ENCODE measurements around the gene RDM1. TPM values are rescaled to one million over a fixed set of nuclear protein-coding genes. Genes with fewer than 3 reads are reported as not detected.

The RDM1 gene
- total and polyA plus RNA-seq, 7 experiments from 2014 or later: 0.39 to 6.9 TPM; not detected in 5

- peak; percentile 73 for ATAC-seq
- Mint-ChIP-seq H3K27me3 (peaks cover 0 to 19% (median 0%) of the 10 kb centered on the region in 5 donors), H3K36me3 (peaks cover 0 to 15% (median 0%) of the 10 kb centered on the region in 5 donors), H3K27ac (peak overlapping the region in 1 of 9 donors; percentile 89), H3K4me1 (peaks cover 0 to 68% (median 8%) of the 10 kb centered on the region in 7 donors), H3K4me3 (peak overlapping the region in 2 of 10 donors; percentile 41 to 58), H3K9me3 (no peaks in the 10 kb centered on the region)
- POLR2A ChIA-PET: no interaction called here
- intact Hi-C loops (cut with micrococcal nuclease): loop anchor here in 1 of 2 donors (5.0 kb wide), 1 partner anchor 36 kb away; the partner anchor contains the start of gene RDM1
- no peaks in the 10 kb centered on the region for H3K9me3 ChIP-seq (ENCODE audit: control insufficient read depth in 2 of 3, low read length in 3 of 3)
- H3K27me3 ChIP-seq (ENCODE audit: control insufficient read depth in 2 of 2, insufficient read depth in 2 of 2, low read length in 2 of 2): no peaks in the 10 kb centered on the region
- no peaks in the 10 kb centered on the region for H3K36me3 ChIP-seq (ENCODE audit: control insufficient read depth in 2 of 3, insufficient read depth in 3 of 3, low read length in 3 of 3)
- no peak overlapping the region for H3K27ac ChIP-seq (ENCODE audit: low read depth, low read length)
- CTCF ChIA-PET: no interaction called here
- no peak overlapping the region for H3K4me3 ChIP-seq (ENCODE audit: low read length)
- peaks cover 0 to 81% of the 10 kb centered on the region in 2 donors for H3K4me1 ChIP-seq (ENCODE audit: control insufficient read depth in 2 of 2, insufficient read depth in 2 of 2, low read length in 2 of 2)
- DNase-seq: peak in 1 of 9 donors; percentile 38
These were observed 34.7 kb downstream of the RDM1 start for GRCh38 chr17:35895636-35896587.

- H3K4me3 ChIP-seq (ENCODE audit: low read length): no peak overlapping the region
- ChIA-PET POLR2A (no interaction called here), CTCF (no interaction called here)
- no peak for ATAC-seq
- H3K4me1 ChIP-seq (ENCODE audit: control insufficient read depth in 2 of 2, insufficient read depth in 2 of 2, low read length in 2 of 2): peaks cover 0 to 78% of the 10 kb centered on the region in 2 donors
- H3K27me3 ChIP-seq (ENCODE audit: control insufficient read depth in 2 of 2, insufficient read depth in 2 of 2, low read length in 2 of 2): no peaks in the 10 kb centered on the region
- peaks cover 0 to 2% (median 0%) of the 10 kb centered on the region in 11 donors for H3K9me3 Mint-ChIP-seq
- no peaks in the 10 kb centered on the region for H3K9me3 ChIP-seq (ENCODE audit: control insufficient read depth in 2 of 3, low read length in 3 of 3)
- no peak overlapping the region for H3K27ac ChIP-seq (ENCODE audit: low read depth, low read length)
- intact Hi-C loops (cut with micrococcal nuclease): loop anchor here in 1 of 2 donors (5.0 kb wide), 1 partner anchor 47 kb away; no protein-coding TSS in a partner anchor
- peaks cover 0 to 12% (median 0%) of the 10 kb centered on the region in 5 donors for H3K36me3 Mint-ChIP-seq
- H3K27ac Mint-ChIP-seq: peak overlapping the region in 1 of 9 donors; percentile 29
- peaks cover 0 to 70% (median 11%) of the 10 kb centered on the region in 7 donors for H3K4me1 Mint-ChIP-seq
- H3K4me3 Mint-ChIP-seq: no peak overlapping the region
- no peaks in the 10 kb centered on the region for H3K36me3 ChIP-seq (ENCODE audit: control insufficient read depth in 2 of 3, insufficient read depth in 3 of 3, low read length in 3 of 3)
- H3K27me3 Mint-ChIP-seq: peaks cover 0 to 11% (median 0%) of the 10 kb centered on the region in 5 donors
- no peak for DNase-seq
These were observed 36.4 kb downstream of the RDM1 start for GRCh38 chr17:35894206-35894605.

- POLR2A ChIA-PET: no interaction called here
- H3K36me3 ChIP-seq (ENCODE audit: control insufficient read depth in 2 of 3, insufficient read depth in 3 of 3, low read length in 3 of 3): no peaks in the 10 kb centered on the region
- H3K4me3 ChIP-seq (ENCODE audit: low read length): no peak overlapping the region
- no peak for ATAC-seq
- H3K27me3 ChIP-seq (ENCODE audit: control insufficient read depth in 2 of 2, insufficient read depth in 2 of 2, low read length in 2 of 2): no peaks in the 10 kb centered on the region
- H3K27ac ChIP-seq (ENCODE audit: low read depth, low read length): no peak overlapping the region
- Mint-ChIP-seq H3K27ac (no peak overlapping the region), H3K27me3 (peaks cover 0 to 6% (median 0%) of the 10 kb centered on the region in 5 donors), H3K36me3 (peaks cover 0 to 12% (median 0%) of the 10 kb centered on the region in 5 donors), H3K4me1 (peaks cover 0 to 70% (median 11%) of the 10 kb centered on the region in 7 donors), H3K4me3 (no peak overlapping the region), H3K9me3 (peaks cover 0 to 2% (median 0%) of the 10 kb centered on the region in 11 donors)
- intact Hi-C loops (cut with micrococcal nuclease): loop anchor here in 1 of 2 donors (5.0 kb wide), 1 partner anchor 46 kb away; no protein-coding TSS in a partner anchor
- no peak for DNase-seq
- H3K9me3 ChIP-seq (ENCODE audit: control insufficient read depth in 2 of 3, low read length in 3 of 3): no peaks in the 10 kb centered on the region
- CTCF ChIA-PET: no interaction called here
- peaks cover 0 to 77% of the 10 kb centered on the region in 2 donors for H3K4me1 ChIP-seq (ENCODE audit: control insufficient read depth in 2 of 2, insufficient read depth in 2 of 2, low read length in 2 of 2)
These were observed 36.8 kb downstream of the RDM1 start for GRCh38 chr17:35893751-35894150.

GRCh38 chr17:35892091-35893035 lies 38.2 kb downstream of the RDM1 start:
- Histone ChIP-seq H3K4me3 (ENCODE audit: low read length) (no peak overlapping the region), H3K9me3 (ENCODE audit: control insufficient read depth in 2 of 3, low read length in 3 of 3) (no peaks in the 10 kb centered on the region), H3K27me3 (ENCODE audit: control insufficient read depth in 2 of 2, insufficient read depth in 2 of 2, low read length in 2 of 2) (no peaks in the 10 kb centered on the region), H3K36me3 (ENCODE audit: control insufficient read depth in 2 of 3, insufficient read depth in 3 of 3, low read length in 3 of 3) (no peaks in the 10 kb centered on the region), H3K4me1 (ENCODE audit: control insufficient read depth in 2 of 2, insufficient read depth in 2 of 2, low read length in 2 of 2) (peaks cover 0 to 71% of the 10 kb centered on the region in 2 donors), H3K27ac (ENCODE audit: low read depth, low read length) (no peak overlapping the region)
- DNase-seq (peak in 1 of 9 donors; percentile 61), ATAC-seq (peak; percentile 45)
- Mint-ChIP-seq H3K27me3 (peaks cover 0 to 5% (median 0%) of the 10 kb centered on the region in 5 donors), H3K4me1 (peaks cover 0 to 62% (median 7%) of the 10 kb centered on the region in 7 donors), H3K9me3 (peaks cover 0 to 2% (median 0%) of the 10 kb centered on the region in 11 donors), H3K36me3 (peaks cover 0 to 14% (median 0%) of the 10 kb centered on the region in 5 donors), H3K27ac (peak overlapping the region in 1 of 9 donors; percentile 89), H3K4me3 (peak overlapping the region in 1 of 10 donors; percentile 46)
- POLR2A ChIA-PET: no interaction called here
- CTCF ChIA-PET: no interaction called here
- intact Hi-C loops (cut with micrococcal nuclease): loop anchor here in 1 of 2 donors (5.0 kb wide), 1 partner anchor 45 kb away; no protein-coding TSS in a partner anchor

GRCh38 chr17:35891269-35891668 lies 39.3 kb downstream of the RDM1 start:
- no peaks in the 10 kb centered on the region for H3K9me3 ChIP-seq (ENCODE audit: control insufficient read depth in 2 of 3, low read length in 3 of 3)
- peaks cover 0 to 14% (median 0%) of the 10 kb centered on the region in 5 donors for H3K36me3 Mint-ChIP-seq
- no peaks in the 10 kb centered on the region for H3K27me3 ChIP-seq (ENCODE audit: control insufficient read depth in 2 of 2, insufficient read depth in 2 of 2, low read length in 2 of 2)
- peaks cover 0 to 5% (median 0%) of the 10 kb centered on the region in 5 donors for H3K27me3 Mint-ChIP-seq
- H3K9me3 Mint-ChIP-seq: peaks cover 0 to 2% (median 0%) of the 10 kb centered on the region in 11 donors
- no peak overlapping the region for H3K4me3 ChIP-seq (ENCODE audit: low read length)
- no peaks in the 10 kb centered on the region for H3K36me3 ChIP-seq (ENCODE audit: control insufficient read depth in 2 of 3, insufficient read depth in 3 of 3, low read length in 3 of 3)
- ChIA-PET CTCF (no interaction called here), POLR2A (no interaction called here)
- peaks cover 0 to 60% of the 10 kb centered on the region in 2 donors for H3K4me1 ChIP-seq (ENCODE audit: control insufficient read depth in 2 of 2, insufficient read depth in 2 of 2, low read length in 2 of 2)
- H3K27ac Mint-ChIP-seq: peak overlapping the region in 1 of 9 donors; percentile 89
- intact Hi-C loops (cut with micrococcal nuclease): loop anchor here in 1 of 2 donors (5.0 kb wide), 1 partner anchor 44 kb away; no protein-coding TSS in a partner anchor
- no peak overlapping the region for H3K27ac ChIP-seq (ENCODE audit: low read depth, low read length)
- ATAC-seq (no peak), DNase-seq (no peak)
- peaks cover 0 to 61% (median 7%) of the 10 kb centered on the region in 7 donors for H3K4me1 Mint-ChIP-seq
- H3K4me3 Mint-ChIP-seq: peak overlapping the region in 1 of 10 donors; percentile 64

GRCh38 chr17:35890774-35891155 lies 39.8 kb downstream of the RDM1 start:
- DNase-seq (peak in 1 of 9 donors; percentile 54), ATAC-seq (peak; percentile 69)
- intact Hi-C loops (cut with micrococcal nuclease): loop anchor here in 1 of 2 donors (1.0 to 5.0 kb wide), 2 partner anchors 10 to 43 kb away; partner anchors contain the start of gene CCL5
- H3K27ac Mint-ChIP-seq: peak overlapping the region in 3 of 9 donors; percentile 58 to 89 (median 76)
- H3K27me3 Mint-ChIP-seq: no peaks in the 10 kb centered on the region
- POLR2A ChIA-PET: no interaction called here
- Histone ChIP-seq H3K4me1 (ENCODE audit: control insufficient read depth in 2 of 2, insufficient read depth in 2 of 2, low read length in 2 of 2) (peaks cover 0 to 55% of the 10 kb centered on the region in 2 donors), H3K4me3 (ENCODE audit: low read length) (no peak overlapping the region), H3K27me3 (ENCODE audit: control insufficient read depth in 2 of 2, insufficient read depth in 2 of 2, low read length in 2 of 2) (no peaks in the 10 kb centered on the region), H3K9me3 (ENCODE audit: control insufficient read depth in 2 of 3, low read length in 3 of 3) (no peaks in the 10 kb centered on the region), H3K27ac (ENCODE audit: low read depth, low read length) (no peak overlapping the region), H3K36me3 (ENCODE audit: control insufficient read depth in 2 of 3, insufficient read depth in 3 of 3, low read length in 3 of 3) (no peaks in the 10 kb centered on the region)
- peak overlapping the region in 1 of 10 donors; percentile 64 for H3K4me3 Mint-ChIP-seq
- H3K9me3 Mint-ChIP-seq: peaks cover 0 to 2% (median 0%) of the 10 kb centered on the region in 11 donors
- CTCF ChIA-PET: no interaction called here
- peaks cover 0 to 14% (median 0%) of the 10 kb centered on the region in 5 donors for H3K36me3 Mint-ChIP-seq
- H3K4me1 Mint-ChIP-seq: peaks cover 0 to 56% (median 7%) of the 10 kb centered on the region in 7 donors

Measured in naive thymus-derived CD4-positive, alpha-beta T cell (primary cell).